Activated CD8-positive, alpha-beta T cell treated with anti-CD3 and anti-CD28 coated beads for 36 hours (primary cell): ENCODE data around the gene TACR1. TPM values are rescaled to one million over a fixed set of nuclear protein-coding genes. Genes with fewer than 3 reads are reported as not detected.
"Not testable (repeated sequence)": the region's sequence is repeated elsewhere in the genome, so short reads cannot be mapped to it uniquely, and the experiment has no call there.

Experiments
- ATAC-seq: fragments of 200-7000 bp; cut with Tn5 transposase; one replicate; pipeline ENCODE4 v1.10.0; 2021; ENCODE audit warnings: mild to moderate bottlenecking, moderate library complexity
- CTCF ChIA-PET: fragments of 350-600 bp; sonication (Branson Sonifier 250); formaldehyde crosslinking; loops from one replicate; lab custom pipeline; 2021; ENCODE audit warnings: antibody characterized with exemption; lab: Charles Lee
- POLR2A ChIA-PET: fragments of 350-600 bp; sonication (Branson Sonifier 250); formaldehyde crosslinking; loops from one replicate; lab custom pipeline; 2021; ENCODE audit warnings: antibody characterized with exemption; lab: Charles Lee
- DNase-seq: peaks from one replicate; pipeline ENCODE4 v3.0.0-alpha.2; 2020
- H3K27ac Mint-ChIP-seq: one replicate; pipeline ENCODE4 v1.8.0; 2021; ENCODE audit warnings: mild to moderate bottlenecking, mixed read lengths
- H3K27me3 Mint-ChIP-seq: one replicate; pipeline ENCODE4 v1.8.0; 2021; ENCODE audit warnings: mixed read lengths
- H3K36me3 Mint-ChIP-seq: one replicate; pipeline ENCODE4 v1.8.0; 2021; ENCODE audit warnings: low read depth, mixed read lengths
- H3K4me1 Mint-ChIP-seq: one replicate; pipeline ENCODE4 v1.8.0; 2021; ENCODE audit warnings: low read depth, mixed read lengths
- H3K4me3 Mint-ChIP-seq: one replicate; pipeline ENCODE4 v1.8.0; 2021; ENCODE audit warnings: mild to moderate bottlenecking, moderate library complexity, mixed read lengths
- H3K9me3 Mint-ChIP-seq: one replicate; pipeline ENCODE4 v1.8.0; 2021; ENCODE audit warnings: mixed read lengths
- CTCF ChIP-seq: fragments of 200-600 bp; IDR thresholded peaks from one replicate; pipeline ENCODE4 v1.8.0; 2022; ENCODE audit warnings: antibody characterized with exemption, mild to moderate bottlenecking
- intact Hi-C: fragments of 100-400 bp; cut with micrococcal nuclease; formaldehyde crosslinking; loops from one replicate; pipeline ENCODE4 v1.10.0; 2022
- total RNA-seq, 2 experiments: library from RNA; stranded (reverse); gene quantifications; one replicate each; pipeline ENCODE4 v1.2.3, GENCODE V29; 2021

The TACR1 gene
- total RNA-seq, 2 experiments from 2014 or later = not detected

- ATAC-seq = no peak
- Mint-ChIP-seq H3K36me3 (no peaks in the 10 kb centered on the region), H3K27ac (no peak overlapping the region), H3K27me3 (peaks cover 1% of the 10 kb centered on the region), H3K9me3 (peaks cover 2% of the 10 kb centered on the region), H3K4me1 (no peaks in the 10 kb centered on the region), H3K4me3 (no peak overlapping the region)
- POLR2A ChIA-PET = no interaction called here
- TF ChIP-seq CTCF = no peak
- CTCF ChIA-PET = no interaction called here
- DNase-seq = no peak
- intact Hi-C loops = no loop called here
Measured at GRCh38 chr2:75224636-75225094, 25.3 kb upstream of the TACR1 start.

- H3K27ac Mint-ChIP-seq = no peak overlapping the region
- TF ChIP-seq CTCF = no peak
- ChIA-PET POLR2A (no interaction called here), CTCF (no interaction called here)
- DNase-seq = no peak
- intact Hi-C loops = no loop called here
- ATAC-seq = no peak
- no peaks in the 10 kb centered on the region for H3K4me1 Mint-ChIP-seq
- peaks cover 2% of the 10 kb centered on the region for H3K9me3 Mint-ChIP-seq
- no peaks in the 10 kb centered on the region for H3K36me3 Mint-ChIP-seq
- peaks cover 4% of the 10 kb centered on the region for H3K27me3 Mint-ChIP-seq
- no peak overlapping the region for H3K4me3 Mint-ChIP-seq
Measured at GRCh38 chr2:75222527-75222926, 23.2 kb upstream of the TACR1 start.

- intact Hi-C loops = no loop called here
- Mint-ChIP-seq H3K27ac (no peak overlapping the region), H3K36me3 (no peaks in the 10 kb centered on the region), H3K4me1 (no peaks in the 10 kb centered on the region), H3K9me3 (peaks cover 2% of the 10 kb centered on the region), H3K4me3 (no peak overlapping the region), H3K27me3 (peaks cover 4% of the 10 kb centered on the region)
- ChIA-PET CTCF (no interaction called here), POLR2A (no interaction called here)
- TF ChIP-seq CTCF = no peak
- ATAC-seq (no peak), DNase-seq (no peak)
Measured at GRCh38 chr2:75221862-75222261, 22.5 kb upstream of the TACR1 start.

- ATAC-seq, H3K4me3 Mint-ChIP-seq, intact Hi-C loops, H3K27ac Mint-ChIP-seq, H3K4me1 Mint-ChIP-seq, CTCF ChIA-PET, POLR2A ChIA-PET, H3K27me3 Mint-ChIP-seq, DNase-seq, H3K9me3 Mint-ChIP-seq, H3K36me3 Mint-ChIP-seq: not testable (repeated sequence)
Measured at GRCh38 chr2:75219213-75219612, 19.9 kb upstream of the TACR1 start.

- no peak for TF ChIP-seq CTCF
- Mint-ChIP-seq H3K27ac (no peak overlapping the region), H3K27me3 (no peaks in the 10 kb centered on the region), H3K36me3 (no peaks in the 10 kb centered on the region), H3K4me3 (no peak overlapping the region), H3K9me3 (peaks cover 4% of the 10 kb centered on the region), H3K4me1 (peaks cover 4% of the 10 kb centered on the region)
- ChIA-PET CTCF (interaction anchor here (1.2 kb wide), 1 partner anchor 11 kb away, joined by 3 read pairs; no protein-coding TSS in a partner anchor), POLR2A (no interaction called here)
- ATAC-seq = no peak
- no peak for DNase-seq
- intact Hi-C loops = no loop called here
Measured at GRCh38 chr2:75211266-75211770, 12.0 kb upstream of the TACR1 start.
